Measurements from ENCODE around the gene CCL27. TPM values are rescaled to one million over a fixed set of nuclear protein-coding genes. Genes with fewer than 3 reads are reported as not detected.

CCL27 gene
- total and polyA plus RNA-seq, 2 donors (not counting 1 experiment from before 2014, with no cell fraction given), result not detected

GRCh38 chr9:34633166-34633565, 29.3 kb downstream of the CCL27 start:
- TF ChIP-seq EZH2 (IDR thresholded peaks at IDR 0.05; ENCODE audit: borderline replicate concordance, insufficient read depth, low read depth, low read length, poor library complexity, severe bottlenecking), result no peak
- TF ChIP-seq, protein P1, sequence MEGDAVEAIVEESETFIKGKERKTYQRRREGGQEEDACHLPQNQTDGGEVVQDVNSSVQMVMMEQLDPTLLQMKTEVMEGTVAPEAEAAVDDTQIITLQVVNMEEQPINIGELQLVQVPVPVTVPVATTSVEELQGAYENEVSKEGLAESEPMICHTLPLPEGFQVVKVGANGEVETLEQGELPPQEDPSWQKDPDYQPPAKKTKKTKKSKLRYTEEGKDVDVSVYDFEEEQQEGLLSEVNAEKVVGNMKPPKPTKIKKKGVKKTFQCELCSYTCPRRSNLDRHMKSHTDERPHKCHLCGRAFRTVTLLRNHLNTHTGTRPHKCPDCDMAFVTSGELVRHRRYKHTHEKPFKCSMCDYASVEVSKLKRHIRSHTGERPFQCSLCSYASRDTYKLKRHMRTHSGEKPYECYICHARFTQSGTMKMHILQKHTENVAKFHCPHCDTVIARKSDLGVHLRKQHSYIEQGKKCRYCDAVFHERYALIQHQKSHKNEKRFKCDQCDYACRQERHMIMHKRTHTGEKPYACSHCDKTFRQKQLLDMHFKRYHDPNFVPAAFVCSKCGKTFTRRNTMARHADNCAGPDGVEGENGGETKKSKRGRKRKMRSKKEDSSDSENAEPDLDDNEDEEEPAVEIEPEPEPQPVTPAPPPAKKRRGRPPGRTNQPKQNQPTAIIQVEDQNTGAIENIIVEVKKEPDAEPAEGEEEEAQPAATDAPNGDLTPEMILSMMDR (IDR thresholded peaks at IDR 0.05), result no peak
- Mint-ChIP-seq H3K27me3 (peaks cover 22% of the 10 kb centered on the region), H3K4me1 (peaks cover 35% of the 10 kb centered on the region), H3K27ac (no peak overlapping the region), H3K9me3 (ENCODE audit: insufficient read depth) (no peaks in the 10 kb centered on the region), H3K4me3 (no peak overlapping the region)
- ChIA-PET POLR2A (interaction anchor here (1.0 to 1.3 kb wide), 4 partner anchors 11 to 20 kb away, joined by 3 to 8 read pairs (median 4); partner anchors contain the start of gene DCTN3), CTCF (interaction anchor here (0.6 to 8.4 kb wide), 23 partner anchors 10 to 253 kb away, joined by 3 to 150 read pairs (median 7); partner anchors contain the start of genes CCL27, DCTN3, DNAI1 and FAM219A)
- Histone ChIP-seq H3K27ac (ENCODE audit: low read length in 2 of 2) (no peak overlapping the region), H3K36me3 (replicated peaks in 1 of 2; ENCODE audit: control extremely low read depth in 1 of 2, control insufficient read depth in 1 of 2, extremely low read depth in 1 of 2, insufficient read depth in 2 of 2, low read length in 1 of 2) (peaks cover 0 to 3% of the 10 kb centered on the region in 2 experiments), H4K20me1 (ENCODE audit: control insufficient read depth, insufficient read depth, low read length, poor library complexity, severe bottlenecking) (peaks cover 20% of the 10 kb centered on the region), H3K9ac (ENCODE audit: low read length) (no peak overlapping the region), H3K79me2 (ENCODE audit: control insufficient read depth, insufficient read depth, low read length) (peaks cover 26% of the 10 kb centered on the region), H3K4me2 (replicated peaks; ENCODE audit: low read depth, low read length, poor library complexity, severe bottlenecking) (no peak overlapping the region), H2AFZ (ENCODE audit: insufficient read depth, low read depth, low read length, poor library complexity, severe bottlenecking) (no peak overlapping the region), H3K4me3 (ENCODE audit: control extremely low read depth in 1 of 5, extremely low read depth in 1 of 5, insufficient read depth in 1 of 5, low read depth in 2 of 5, low read length in 4 of 5) (no peak overlapping the region), H3K9me3 (ENCODE audit: control extremely low read depth in 1 of 3, control insufficient read depth in 2 of 3, insufficient read depth in 1 of 3, low read length in 2 of 3) (peaks cover 0 to 4% (median 0%) of the 10 kb centered on the region in 3 donors), H3K27me3 (replicated peaks in 1 of 4; ENCODE audit: control extremely low read depth in 1 of 4, control insufficient read depth in 3 of 4, insufficient read depth in 4 of 4, low read length in 3 of 4) (peaks cover 0 to 24% (median 12%) of the 10 kb centered on the region in 4 experiments), H3K4me1 (ENCODE audit: control insufficient read depth in 2 of 2, insufficient read depth in 2 of 2, low read length in 2 of 2) (peaks cover 22 to 37% of the 10 kb centered on the region in 2 donors)
- no peak for DNase-seq
- no peak for ATAC-seq (ENCODE audit: low read depth)
- WGBS (ENCODE audit: insufficient coverage), result 80% methylated on average over 3 of the region's 5 CpGs
- intact Hi-C loops (cut with micrococcal nuclease), result loop anchor here (1.0 to 2.0 kb wide), 2 partner anchors 21 to 84 kb away; partner anchors contain the start of gene RPP25L

- Histone ChIP-seq H3K36me3 (replicated peaks in 1 of 2; ENCODE audit: control extremely low read depth in 1 of 2, control insufficient read depth in 1 of 2, extremely low read depth in 1 of 2, insufficient read depth in 2 of 2, low read length in 1 of 2) (peaks cover 0 to 3% of the 10 kb centered on the region in 2 experiments), H4K20me1 (ENCODE audit: control insufficient read depth, insufficient read depth, low read length, poor library complexity, severe bottlenecking) (peaks cover 18% of the 10 kb centered on the region), H3K27me3 (replicated peaks in 1 of 4; ENCODE audit: control extremely low read depth in 1 of 4, control insufficient read depth in 3 of 4, insufficient read depth in 4 of 4, low read length in 3 of 4) (peaks cover 0 to 50% (median 38%) of the 10 kb centered on the region in 4 experiments), H3K4me3 (ENCODE audit: control extremely low read depth in 1 of 5, extremely low read depth in 1 of 5, insufficient read depth in 1 of 5, low read depth in 2 of 5, low read length in 4 of 5) (no peak overlapping the region), H3K9me3 (ENCODE audit: control extremely low read depth in 1 of 3, control insufficient read depth in 2 of 3, insufficient read depth in 1 of 3, low read length in 2 of 3) (peaks cover 0 to 11% (median 0%) of the 10 kb centered on the region in 3 donors), H3K4me2 (replicated peaks; ENCODE audit: low read depth, low read length, poor library complexity, severe bottlenecking) (no peak overlapping the region), H2AFZ (ENCODE audit: insufficient read depth, low read depth, low read length, poor library complexity, severe bottlenecking) (no peak overlapping the region), H3K79me2 (ENCODE audit: control insufficient read depth, insufficient read depth, low read length) (peaks cover 16% of the 10 kb centered on the region), H3K27ac (ENCODE audit: low read length in 2 of 2) (no peak overlapping the region), H3K4me1 (ENCODE audit: control insufficient read depth in 2 of 2, insufficient read depth in 2 of 2, low read length in 2 of 2) (peaks cover 20 to 23% of the 10 kb centered on the region in 2 donors), H3K9ac (ENCODE audit: low read length) (no peak overlapping the region)
- ChIA-PET POLR2A (no interaction called here), CTCF (interaction anchor here (1.1 to 1.6 kb wide), 4 partner anchors 10 to 27 kb away, joined by 3 to 5 read pairs (median 4); partner anchors contain the start of genes DCTN3 and RPP25L)
- intact Hi-C loops (cut with micrococcal nuclease), result no loop called here
- Mint-ChIP-seq H3K4me1 (peaks cover 19% of the 10 kb centered on the region), H3K4me3 (peak overlapping the region; percentile 91), H3K9me3 (ENCODE audit: insufficient read depth) (no peaks in the 10 kb centered on the region), H3K27me3 (peaks cover 45% of the 10 kb centered on the region), H3K27ac (no peak overlapping the region)
- no peak for ATAC-seq (ENCODE audit: low read depth)
- no peak for DNase-seq
- TF ChIP-seq, protein P1 (IDR thresholded peaks at IDR 0.05), result no peak
- no peak for TF ChIP-seq EZH2 (IDR thresholded peaks at IDR 0.05; ENCODE audit: borderline replicate concordance, insufficient read depth, low read depth, low read length, poor library complexity, severe bottlenecking)
- WGBS (ENCODE audit: insufficient coverage), result 61% methylated on average over 5 of the region's 5 CpGs
Observed at GRCh38 chr9:34630402-34631154, 31.9 kb downstream of the CCL27 start.

Measured in B cell (primary cell).